ENCODE results near the gene DUSP9.

Gene DUSP9

DNA sequence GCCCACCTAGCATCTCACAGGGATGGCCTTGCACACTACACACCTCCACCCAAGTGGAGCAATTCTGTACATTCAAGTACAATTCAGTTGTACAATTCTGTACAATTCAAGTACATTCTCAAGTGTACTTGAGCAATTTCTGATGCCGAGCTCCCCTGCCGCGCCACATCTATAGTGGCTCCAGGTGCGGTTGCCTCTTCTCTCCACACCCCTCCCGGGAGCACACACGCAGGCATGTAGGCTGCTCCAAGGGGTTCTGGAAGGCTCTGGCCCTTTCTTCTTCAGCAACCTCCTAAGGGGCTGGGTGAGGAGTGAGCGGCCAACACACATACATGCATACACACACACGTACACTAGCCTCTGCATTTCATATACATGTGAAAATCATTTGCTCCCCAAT, 18.9 kb upstream of the DUSP9 start:
- Histone ChIP-seq H3K4me3 (ENCODE audit: insufficient read length, low read depth) (no peak overlapping the region), H3K4me1 (ENCODE audit: insufficient read depth, insufficient read length) (no peaks in the 10 kb centered on the region), H3K9me3 (ENCODE audit: insufficient read depth, low read length) (no peaks in the 10 kb centered on the region), H3K27me3 (ENCODE audit: insufficient read depth, insufficient read length) (peaks cover 2% of the 10 kb centered on the region), H3K9ac (ENCODE audit: insufficient read length, low read depth) (no peak overlapping the region), H3K36me3 (ENCODE audit: insufficient read depth, insufficient read length, low read length) (no peaks in the 10 kb centered on the region)
- no peak for DNase-seq (ENCODE audit: low read depth, low spot score)
- no peak for TF ChIP-seq SUZ12 (IDR thresholded peaks at IDR 0.05; ENCODE audit: extremely low read depth, insufficient read depth, insufficient read length)
- no peak for TF ChIP-seq ZNF274 (IDR thresholded peaks at IDR 0.05; ENCODE audit: low read depth, low read length)
- TF ChIP-seq YY1 (IDR thresholded peaks at IDR 0.05; ENCODE audit: insufficient read depth, insufficient read length): no peak

DNA sequence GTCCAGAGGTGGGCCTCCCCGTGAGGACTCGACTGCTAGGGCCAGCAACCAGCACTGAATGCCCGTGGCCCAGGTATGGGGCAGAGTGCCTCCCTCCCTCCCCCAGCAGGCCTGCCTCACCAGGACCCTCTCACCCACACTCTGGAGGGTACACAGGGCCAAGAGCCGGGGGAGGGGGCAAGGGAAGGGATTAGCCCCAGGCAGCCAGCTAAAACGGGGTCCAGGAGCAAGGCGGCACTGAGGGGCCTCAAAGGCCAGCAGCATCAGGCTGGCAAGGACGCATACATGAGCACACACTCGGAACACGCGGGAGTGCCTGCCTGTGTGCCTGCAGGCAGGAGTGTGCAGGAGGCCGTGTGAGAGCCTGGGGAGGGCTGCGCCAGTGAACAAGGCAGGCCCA, 18.3 kb upstream of the DUSP9 start:
- DNase-seq (ENCODE audit: low read depth, low spot score): no peak
- Histone ChIP-seq H3K9me3 (ENCODE audit: insufficient read depth, low read length) (no peaks in the 10 kb centered on the region), H3K27me3 (ENCODE audit: insufficient read depth, insufficient read length) (peaks cover 2% of the 10 kb centered on the region), H3K9ac (ENCODE audit: insufficient read length, low read depth) (no peak overlapping the region), H3K4me3 (ENCODE audit: insufficient read length, low read depth) (no peak overlapping the region), H3K4me1 (ENCODE audit: insufficient read depth, insufficient read length) (no peaks in the 10 kb centered on the region), H3K36me3 (ENCODE audit: insufficient read depth, insufficient read length, low read length) (no peaks in the 10 kb centered on the region)
- TF ChIP-seq ZNF274 (IDR thresholded peaks at IDR 0.05; ENCODE audit: low read depth, low read length) (no peak), YY1 (IDR thresholded peaks at IDR 0.05; ENCODE audit: insufficient read depth, insufficient read length) (no peak), SUZ12 (IDR thresholded peaks at IDR 0.05; ENCODE audit: extremely low read depth, insufficient read depth, insufficient read length) (no peak)

DNA sequence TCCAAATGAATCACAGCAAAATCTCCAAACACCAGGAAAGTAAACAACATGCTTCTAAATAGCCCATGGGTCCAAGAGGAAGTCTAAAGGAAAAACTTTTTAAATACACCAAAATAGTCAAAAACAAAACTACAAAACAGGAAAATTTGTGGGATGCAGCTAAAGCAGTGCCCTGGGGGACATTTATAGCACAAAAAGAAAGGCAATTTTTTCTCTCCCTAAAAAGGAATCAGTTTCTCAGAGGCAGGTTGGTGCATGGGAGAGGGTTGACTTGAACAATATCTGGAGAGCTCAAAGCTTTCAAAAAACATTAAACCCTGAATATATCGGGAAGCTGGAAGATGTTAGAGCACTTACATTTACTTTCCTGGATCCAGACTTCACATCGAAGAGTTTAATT, 15.7 kb upstream of the DUSP9 start:
- Histone ChIP-seq H3K4me1 (ENCODE audit: insufficient read depth, insufficient read length) (no peaks in the 10 kb centered on the region), H3K27me3 (ENCODE audit: insufficient read depth, insufficient read length) (peaks cover 2% of the 10 kb centered on the region), H3K4me3 (ENCODE audit: insufficient read length, low read depth) (no peak overlapping the region), H3K9ac (ENCODE audit: insufficient read length, low read depth) (no peak overlapping the region), H3K9me3 (ENCODE audit: insufficient read depth, low read length) (no peaks in the 10 kb centered on the region), H3K36me3 (ENCODE audit: insufficient read depth, insufficient read length, low read length) (no peaks in the 10 kb centered on the region)
- TF ChIP-seq SUZ12 (IDR thresholded peaks at IDR 0.05; ENCODE audit: extremely low read depth, insufficient read depth, insufficient read length) (no peak), ZNF274 (IDR thresholded peaks at IDR 0.05; ENCODE audit: low read depth, low read length) (no peak), YY1 (IDR thresholded peaks at IDR 0.05; ENCODE audit: insufficient read depth, insufficient read length) (no peak)
- no peak for DNase-seq (ENCODE audit: low read depth, low spot score)

DNA sequence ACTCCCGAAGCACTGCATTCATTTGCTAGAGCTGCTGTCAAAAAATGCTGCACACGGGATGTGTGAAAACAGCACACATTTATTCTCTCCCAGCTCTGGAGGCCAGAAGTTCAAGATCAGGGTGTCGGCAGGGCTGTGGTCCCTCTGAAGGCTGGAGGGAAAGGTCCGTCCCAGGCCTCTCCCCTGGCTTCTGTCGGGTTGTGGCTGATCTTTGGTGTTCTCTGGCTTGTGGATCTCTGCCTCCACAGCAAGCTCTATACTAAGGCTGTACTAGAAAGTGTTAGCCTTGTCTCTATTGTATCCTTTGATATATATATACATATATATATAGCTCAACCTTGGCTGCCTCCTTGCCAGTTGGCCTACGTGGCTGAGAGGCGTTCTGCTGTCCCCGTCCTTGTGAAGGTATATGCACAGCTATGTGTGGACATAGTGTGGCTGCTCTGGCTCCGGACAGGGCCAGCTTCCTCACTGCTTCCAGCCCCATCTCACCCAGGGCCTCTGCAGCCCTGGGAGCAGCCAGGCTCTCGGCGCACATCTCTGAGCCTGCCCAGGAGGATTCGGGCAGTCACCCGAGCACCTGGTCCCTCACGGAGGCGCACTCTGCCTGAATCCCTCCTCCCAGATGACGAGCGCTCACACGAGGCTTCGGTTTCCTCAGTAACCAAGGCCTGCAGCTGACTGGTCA, 15.0 kb upstream of the DUSP9 start:
- no peaks in the 10 kb centered on the region for H3K36me3 ChIP-seq (ENCODE audit: insufficient read depth, insufficient read length, low read length)
- peaks cover 2% of the 10 kb centered on the region for H3K27me3 ChIP-seq (ENCODE audit: insufficient read depth, insufficient read length)
- no peaks in the 10 kb centered on the region for H3K4me1 ChIP-seq (ENCODE audit: insufficient read depth, insufficient read length)

DNA sequence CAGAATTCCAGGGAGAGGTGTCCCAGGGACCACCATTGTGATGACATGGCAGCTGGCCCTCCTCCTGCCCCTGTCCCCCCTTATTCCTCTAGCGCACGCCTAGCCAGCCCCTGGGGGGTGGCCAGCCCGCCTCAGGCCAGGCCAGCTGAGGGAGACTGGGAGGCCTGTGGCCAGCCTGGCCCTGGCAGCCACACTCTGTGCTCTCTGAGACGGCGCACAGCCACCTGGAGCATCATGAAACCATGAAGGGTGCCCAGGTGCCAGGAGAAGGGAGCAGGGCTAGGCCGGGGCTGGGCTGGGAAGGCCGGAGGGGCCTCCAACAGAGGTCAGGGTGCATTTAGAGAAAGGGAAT, 14.4 kb upstream of the DUSP9 start:
- Histone ChIP-seq H3K4me3 (ENCODE audit: insufficient read length, low read depth) (no peak overlapping the region), H3K9ac (ENCODE audit: insufficient read length, low read depth) (no peak overlapping the region)

More for the DNA sequence above, 15.0 kb upstream of the DUSP9 start:
- no peak for DNase-seq (ENCODE audit: low read depth, low spot score)
- TF ChIP-seq SUZ12 (IDR thresholded peaks at IDR 0.05; ENCODE audit: extremely low read depth, insufficient read depth, insufficient read length) (no peak), ZNF274 (IDR thresholded peaks at IDR 0.05; ENCODE audit: low read depth, low read length) (no peak), YY1 (IDR thresholded peaks at IDR 0.05; ENCODE audit: insufficient read depth, insufficient read length) (no peak)
- H3K4me3 ChIP-seq (ENCODE audit: insufficient read length, low read depth): no peak overlapping the region
- no peak overlapping the region for H3K9ac ChIP-seq (ENCODE audit: insufficient read length, low read depth)
- H3K9me3 ChIP-seq (ENCODE audit: insufficient read depth, low read length): no peaks in the 10 kb centered on the region

DNA sequence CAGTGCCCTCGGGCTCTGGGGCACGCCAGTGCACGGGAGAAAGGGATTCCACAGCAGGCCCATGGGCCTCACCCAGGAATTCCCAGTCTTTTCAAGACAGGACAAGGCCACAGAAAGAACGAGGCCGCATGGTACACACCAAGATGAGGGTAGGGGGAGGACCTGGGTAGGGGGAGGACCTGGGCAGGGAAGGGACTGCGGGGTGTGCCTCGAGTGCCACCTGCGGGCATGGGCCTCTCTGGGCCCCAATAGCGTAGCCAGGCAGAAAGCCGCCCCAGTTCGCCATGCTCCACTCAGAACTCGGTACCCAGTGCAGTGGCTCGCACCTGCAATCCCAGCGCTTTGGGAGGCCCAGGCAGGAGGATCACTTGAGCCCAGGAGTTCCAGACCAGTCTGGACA, 14.0 kb upstream of the DUSP9 start:
- Histone ChIP-seq H3K27me3 (ENCODE audit: insufficient read depth, insufficient read length) (peaks cover 2% of the 10 kb centered on the region), H3K4me1 (ENCODE audit: insufficient read depth, insufficient read length) (no peaks in the 10 kb centered on the region), H3K9ac (ENCODE audit: insufficient read length, low read depth) (no peak overlapping the region), H3K36me3 (ENCODE audit: insufficient read depth, insufficient read length, low read length) (no peaks in the 10 kb centered on the region), H3K9me3 (ENCODE audit: insufficient read depth, low read length) (no peaks in the 10 kb centered on the region), H3K4me3 (ENCODE audit: insufficient read length, low read depth) (no peak overlapping the region)
- no peak for TF ChIP-seq YY1 (IDR thresholded peaks at IDR 0.05; ENCODE audit: insufficient read depth, insufficient read length)
- TF ChIP-seq SUZ12 (IDR thresholded peaks at IDR 0.05; ENCODE audit: extremely low read depth, insufficient read depth, insufficient read length): no peak
- no peak for TF ChIP-seq ZNF274 (IDR thresholded peaks at IDR 0.05; ENCODE audit: low read depth, low read length)
- no peak for DNase-seq (ENCODE audit: low read depth, low spot score)

More for the DNA sequence above, 14.4 kb upstream of the DUSP9 start:
- TF ChIP-seq ZNF274 (IDR thresholded peaks at IDR 0.05; ENCODE audit: low read depth, low read length) (no peak), YY1 (IDR thresholded peaks at IDR 0.05; ENCODE audit: insufficient read depth, insufficient read length) (no peak), SUZ12 (IDR thresholded peaks at IDR 0.05; ENCODE audit: extremely low read depth, insufficient read depth, insufficient read length) (no peak)
- H3K4me1 ChIP-seq (ENCODE audit: insufficient read depth, insufficient read length): no peaks in the 10 kb centered on the region
- H3K36me3 ChIP-seq (ENCODE audit: insufficient read depth, insufficient read length, low read length): no peaks in the 10 kb centered on the region
- peaks cover 2% of the 10 kb centered on the region for H3K27me3 ChIP-seq (ENCODE audit: insufficient read depth, insufficient read length)
- H3K9me3 ChIP-seq (ENCODE audit: insufficient read depth, low read length): no peaks in the 10 kb centered on the region
- DNase-seq (ENCODE audit: low read depth, low spot score): no peak

DNA sequence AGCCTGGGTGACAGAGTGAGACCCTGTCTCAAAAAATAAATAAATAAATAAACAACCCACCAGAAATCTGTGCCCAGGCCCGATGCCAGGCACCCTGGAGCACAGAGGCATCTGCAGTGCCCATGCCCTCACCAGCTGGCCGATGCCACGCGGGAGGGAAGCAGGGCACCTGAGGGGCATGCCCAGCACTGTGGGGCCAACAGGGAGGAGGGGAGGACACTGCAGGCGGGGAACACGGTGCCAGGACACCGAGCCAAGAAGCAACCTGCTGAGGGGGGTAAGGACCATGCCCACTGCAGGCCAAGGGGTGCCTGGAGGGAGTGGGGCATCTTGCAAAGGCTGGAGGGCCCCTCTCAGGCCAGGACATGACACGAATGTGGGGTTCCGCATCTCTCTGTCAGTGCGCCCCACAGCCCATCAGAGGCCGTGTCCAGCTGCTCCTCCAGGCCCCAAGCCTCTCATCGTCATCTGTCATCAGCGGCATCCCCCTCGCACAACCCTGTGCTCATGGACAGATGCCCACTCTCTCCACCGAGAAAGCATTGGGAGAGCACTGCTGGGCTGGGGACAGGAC, 13.3 kb upstream of the DUSP9 start:
- TF ChIP-seq SUZ12 (IDR thresholded peaks at IDR 0.05; ENCODE audit: extremely low read depth, insufficient read depth, insufficient read length) (no peak), ZNF274 (IDR thresholded peaks at IDR 0.05; ENCODE audit: low read depth, low read length) (no peak), YY1 (IDR thresholded peaks at IDR 0.05; ENCODE audit: insufficient read depth, insufficient read length) (no peak)
- Histone ChIP-seq H3K9me3 (ENCODE audit: insufficient read depth, low read length) (no peaks in the 10 kb centered on the region), H3K4me3 (ENCODE audit: insufficient read length, low read depth) (no peak overlapping the region), H3K36me3 (ENCODE audit: insufficient read depth, insufficient read length, low read length) (no peaks in the 10 kb centered on the region), H3K27me3 (ENCODE audit: insufficient read depth, insufficient read length) (peaks cover 2% of the 10 kb centered on the region), H3K9ac (ENCODE audit: insufficient read length, low read depth) (no peak overlapping the region), H3K4me1 (ENCODE audit: insufficient read depth, insufficient read length) (no peaks in the 10 kb centered on the region)
- no peak for DNase-seq (ENCODE audit: low read depth, low spot score)

All from NT2/D1 (cell line).